ENCODE results near the gene DTX3.
A peak's percentile ranks its signal among the peaks of the same experiment; 100 is the strongest.

The DTX3 gene

DNA sequence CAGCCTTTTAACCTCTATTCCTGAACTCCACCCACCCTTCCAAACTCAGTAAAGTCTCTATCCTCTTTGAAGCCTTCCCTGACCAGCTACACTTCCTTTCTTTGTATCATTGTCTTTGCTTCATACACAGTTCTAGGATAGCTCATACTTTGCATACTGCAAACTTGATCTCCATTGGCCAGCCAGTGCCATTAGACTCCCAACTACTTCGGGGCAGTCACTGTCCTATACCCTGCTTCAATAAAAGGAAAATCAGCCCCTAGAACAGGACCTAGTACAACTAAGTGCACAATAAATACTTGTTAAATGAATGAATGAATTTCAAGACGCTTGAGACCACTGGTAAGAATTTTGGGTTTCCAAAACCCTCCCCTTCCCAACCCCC is 14.2 kb upstream of the DTX3 start:
- Histone ChIP-seq H3K4me3 (ENCODE audit: insufficient read length, low read depth) (peak overlapping the region; percentile 91), H3K27me3 (ENCODE audit: insufficient read depth, insufficient read length) (no peaks in the 10 kb centered on the region), H3K9ac (ENCODE audit: insufficient read length, low read depth) (peak overlapping the region; percentile 92), H3K36me3 (ENCODE audit: insufficient read depth, insufficient read length, low read length) (peaks cover 17% of the 10 kb centered on the region), H3K4me1 (ENCODE audit: insufficient read depth, insufficient read length) (no peaks in the 10 kb centered on the region), H3K9me3 (ENCODE audit: insufficient read depth, low read length) (no peaks in the 10 kb centered on the region)
- no peak for TF ChIP-seq YY1 (IDR thresholded peaks at IDR 0.05; ENCODE audit: insufficient read depth, insufficient read length)
- TF ChIP-seq ZNF274 (IDR thresholded peaks at IDR 0.05; ENCODE audit: low read depth, low read length): no peak
- no peak for TF ChIP-seq SUZ12 (IDR thresholded peaks at IDR 0.05; ENCODE audit: extremely low read depth, insufficient read depth, insufficient read length)
- DNase-seq (ENCODE audit: low read depth, low spot score): no peak

- Histone ChIP-seq H3K4me1 (ENCODE audit: insufficient read depth, insufficient read length) (no peaks in the 10 kb centered on the region), H3K36me3 (ENCODE audit: insufficient read depth, insufficient read length, low read length) (peaks cover 23% of the 10 kb centered on the region), H3K9ac (ENCODE audit: insufficient read length, low read depth) (peak within 1 kb of the TSS; percentile 92), H3K4me3 (ENCODE audit: insufficient read length, low read depth) (peak within 1 kb of the TSS; percentile 91), H3K27me3 (ENCODE audit: insufficient read depth, insufficient read length) (no peaks in the 10 kb centered on the region), H3K9me3 (ENCODE audit: insufficient read depth, low read length) (no peaks in the 10 kb centered on the region)
- TF ChIP-seq YY1 (IDR thresholded peaks at IDR 0.05; ENCODE audit: insufficient read depth, insufficient read length): peak; percentile 6
- TF ChIP-seq SUZ12 (IDR thresholded peaks at IDR 0.05; ENCODE audit: extremely low read depth, insufficient read depth, insufficient read length): no peak
- TF ChIP-seq ZNF274 (IDR thresholded peaks at IDR 0.05; ENCODE audit: low read depth, low read length): no peak
- DNase-seq (ENCODE audit: low read depth, low spot score): peak; percentile 85
Measured at GRCh38 chr12:57590864-57591781, 13.5 kb upstream of the DTX3 start, which contains the start of gene PIP4K2C. TSS of gene PIP4K2C (plus strand) at chr12:57591192. CDS start at chr12:57591290, 98 bp downstream.

- TF ChIP-seq ZNF274 (IDR thresholded peaks at IDR 0.05; ENCODE audit: low read depth, low read length) (no peak), SUZ12 (IDR thresholded peaks at IDR 0.05; ENCODE audit: extremely low read depth, insufficient read depth, insufficient read length) (no peak), YY1 (IDR thresholded peaks at IDR 0.05; ENCODE audit: insufficient read depth, insufficient read length) (no peak)
- H3K27me3 ChIP-seq (ENCODE audit: insufficient read depth, insufficient read length): no peaks in the 10 kb centered on the region
- no peaks in the 10 kb centered on the region for H3K9me3 ChIP-seq (ENCODE audit: insufficient read depth, low read length)
- H3K4me3 ChIP-seq (ENCODE audit: insufficient read length, low read depth): peak overlapping the region; percentile 91
- peak overlapping the region; percentile 92 for H3K9ac ChIP-seq (ENCODE audit: insufficient read length, low read depth)
- no peak for DNase-seq (ENCODE audit: low read depth, low spot score)
- peaks cover 28% of the 10 kb centered on the region for H3K36me3 ChIP-seq (ENCODE audit: insufficient read depth, insufficient read length, low read length)
- H3K4me1 ChIP-seq (ENCODE audit: insufficient read depth, insufficient read length): no peaks in the 10 kb centered on the region
Measured at GRCh38 chr12:57591782-57592325, 12.8 kb upstream of the DTX3 start.

DNA sequence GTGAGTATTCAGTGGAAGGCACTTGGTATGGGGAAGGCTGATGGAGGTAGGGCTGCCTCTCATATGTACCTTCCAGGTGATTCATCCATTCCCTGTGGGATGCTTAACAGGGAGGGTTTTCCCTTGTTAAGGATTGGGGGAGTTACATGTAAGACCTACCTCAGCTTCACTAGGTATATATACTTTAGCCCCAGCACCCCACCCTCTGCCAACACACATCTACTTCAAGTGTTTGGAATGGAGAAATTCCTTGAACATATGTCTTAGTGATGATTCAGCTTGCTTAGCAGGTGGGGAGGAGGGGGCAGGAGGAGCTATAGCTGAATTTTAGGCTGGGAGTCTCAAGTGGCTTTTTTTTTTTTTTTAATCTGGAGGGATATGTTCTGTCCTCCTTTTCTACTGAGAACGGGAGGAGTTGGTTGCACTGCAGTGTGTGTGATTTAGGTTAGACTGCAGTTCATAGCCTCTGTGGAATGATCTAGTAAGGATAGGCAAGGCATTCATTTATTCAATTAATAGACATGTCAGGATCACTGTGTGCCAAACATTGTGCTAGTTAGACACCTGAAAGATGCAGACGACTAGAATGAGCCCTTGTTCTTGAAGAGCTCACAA is 12.0 kb upstream of the DTX3 start:
- H3K27me3 ChIP-seq (ENCODE audit: insufficient read depth, insufficient read length): no peaks in the 10 kb centered on the region
- TF ChIP-seq ZNF274 (IDR thresholded peaks at IDR 0.05; ENCODE audit: low read depth, low read length) (no peak), YY1 (IDR thresholded peaks at IDR 0.05; ENCODE audit: insufficient read depth, insufficient read length) (no peak), SUZ12 (IDR thresholded peaks at IDR 0.05; ENCODE audit: extremely low read depth, insufficient read depth, insufficient read length) (no peak)
- no peaks in the 10 kb centered on the region for H3K4me1 ChIP-seq (ENCODE audit: insufficient read depth, insufficient read length)
- H3K9ac ChIP-seq (ENCODE audit: insufficient read length, low read depth): no peak overlapping the region
- DNase-seq (ENCODE audit: low read depth, low spot score): no peak
- no peaks in the 10 kb centered on the region for H3K9me3 ChIP-seq (ENCODE audit: insufficient read depth, low read length)
- peaks cover 34% of the 10 kb centered on the region for H3K36me3 ChIP-seq (ENCODE audit: insufficient read depth, insufficient read length, low read length)
- H3K4me3 ChIP-seq (ENCODE audit: insufficient read length, low read depth): no peak overlapping the region

DNA sequence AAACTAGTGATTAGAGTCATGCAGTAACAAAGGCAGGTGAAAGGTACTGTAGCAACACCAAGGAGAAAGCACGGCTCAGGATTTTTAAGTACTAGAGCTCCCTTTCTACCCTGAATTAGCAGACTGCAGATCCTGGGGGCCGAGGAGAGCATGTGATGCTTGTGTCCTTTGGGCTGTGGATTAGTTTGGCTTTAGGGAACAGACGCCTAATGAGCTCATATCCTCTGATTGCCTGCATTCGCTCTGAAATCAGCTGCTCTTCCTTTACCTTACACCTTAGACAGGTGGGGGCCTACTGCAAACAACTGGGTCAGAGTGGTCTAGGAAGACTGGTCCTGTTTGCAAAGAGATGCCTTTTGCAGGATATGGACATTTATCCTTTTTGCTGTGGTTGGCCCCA is 11.4 kb upstream of the DTX3 start:
- H3K36me3 ChIP-seq (ENCODE audit: insufficient read depth, insufficient read length, low read length): peaks cover 39% of the 10 kb centered on the region
- H3K27me3 ChIP-seq (ENCODE audit: insufficient read depth, insufficient read length): no peaks in the 10 kb centered on the region
- no peaks in the 10 kb centered on the region for H3K9me3 ChIP-seq (ENCODE audit: insufficient read depth, low read length)
- TF ChIP-seq SUZ12 (IDR thresholded peaks at IDR 0.05; ENCODE audit: extremely low read depth, insufficient read depth, insufficient read length) (no peak), ZNF274 (IDR thresholded peaks at IDR 0.05; ENCODE audit: low read depth, low read length) (no peak), YY1 (IDR thresholded peaks at IDR 0.05; ENCODE audit: insufficient read depth, insufficient read length) (no peak)
- DNase-seq (ENCODE audit: low read depth, low spot score): no peak
- H3K9ac ChIP-seq (ENCODE audit: insufficient read length, low read depth): no peak overlapping the region
- H3K4me1 ChIP-seq (ENCODE audit: insufficient read depth, insufficient read length): no peaks in the 10 kb centered on the region
- no peak overlapping the region for H3K4me3 ChIP-seq (ENCODE audit: insufficient read length, low read depth)

DNA sequence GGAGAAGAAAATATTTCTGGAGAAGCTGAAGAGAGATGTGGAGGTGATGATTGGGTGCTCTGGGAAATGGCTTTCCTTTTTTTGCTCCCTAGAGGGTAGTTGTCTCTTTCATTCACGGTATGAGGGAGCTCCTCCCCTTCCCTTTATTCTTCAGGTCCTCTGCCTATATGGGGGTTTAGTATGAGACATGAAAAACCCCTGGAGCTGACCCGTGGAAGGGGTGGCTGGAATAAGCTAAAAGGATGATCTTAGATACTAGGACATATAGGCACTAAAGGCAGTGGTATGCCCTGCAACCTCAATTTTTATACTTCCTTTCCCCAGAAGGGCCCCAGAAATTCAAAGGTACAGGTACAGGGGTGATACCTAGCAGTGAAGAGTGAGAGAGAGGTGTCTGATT is 4.2 kb upstream of the DTX3 start:
- Histone ChIP-seq H3K36me3 (ENCODE audit: insufficient read depth, insufficient read length, low read length) (peaks cover 71% of the 10 kb centered on the region), H3K9ac (ENCODE audit: insufficient read length, low read depth) (no peak overlapping the region), H3K9me3 (ENCODE audit: insufficient read depth, low read length) (no peaks in the 10 kb centered on the region), H3K4me1 (ENCODE audit: insufficient read depth, insufficient read length) (peaks cover 3% of the 10 kb centered on the region), H3K27me3 (ENCODE audit: insufficient read depth, insufficient read length) (no peaks in the 10 kb centered on the region), H3K4me3 (ENCODE audit: insufficient read length, low read depth) (no peak overlapping the region)
- no peak for DNase-seq (ENCODE audit: low read depth, low spot score)
- no peak for TF ChIP-seq SUZ12 (IDR thresholded peaks at IDR 0.05; ENCODE audit: extremely low read depth, insufficient read depth, insufficient read length)

GRCh38 chr12:57602544-57602943 is 2.1 kb upstream of the DTX3 start:
- no peak overlapping the region for H3K9ac ChIP-seq (ENCODE audit: insufficient read length, low read depth)
- H3K4me1 ChIP-seq (ENCODE audit: insufficient read depth, insufficient read length): peaks cover 3% of the 10 kb centered on the region
- no peaks in the 10 kb centered on the region for H3K9me3 ChIP-seq (ENCODE audit: insufficient read depth, low read length)
- no peaks in the 10 kb centered on the region for H3K27me3 ChIP-seq (ENCODE audit: insufficient read depth, insufficient read length)
- TF ChIP-seq ZNF274 (IDR thresholded peaks at IDR 0.05; ENCODE audit: low read depth, low read length) (no peak), SUZ12 (IDR thresholded peaks at IDR 0.05; ENCODE audit: extremely low read depth, insufficient read depth, insufficient read length) (no peak), YY1 (IDR thresholded peaks at IDR 0.05; ENCODE audit: insufficient read depth, insufficient read length) (no peak)
- no peak for DNase-seq (ENCODE audit: low read depth, low spot score)
- H3K36me3 ChIP-seq (ENCODE audit: insufficient read depth, insufficient read length, low read length): peaks cover 66% of the 10 kb centered on the region
- no peak overlapping the region for H3K4me3 ChIP-seq (ENCODE audit: insufficient read length, low read depth)
